ENCODE data around the gene MICALL2. TPM values are rescaled to one million over a fixed set of nuclear protein-coding genes. Genes with fewer than 3 reads are reported as not detected.

MICALL2 gene
- total and polyA plus RNA-seq, 8 donors: 8.3 to 93.6 (median 12.8) TPM

DNA sequence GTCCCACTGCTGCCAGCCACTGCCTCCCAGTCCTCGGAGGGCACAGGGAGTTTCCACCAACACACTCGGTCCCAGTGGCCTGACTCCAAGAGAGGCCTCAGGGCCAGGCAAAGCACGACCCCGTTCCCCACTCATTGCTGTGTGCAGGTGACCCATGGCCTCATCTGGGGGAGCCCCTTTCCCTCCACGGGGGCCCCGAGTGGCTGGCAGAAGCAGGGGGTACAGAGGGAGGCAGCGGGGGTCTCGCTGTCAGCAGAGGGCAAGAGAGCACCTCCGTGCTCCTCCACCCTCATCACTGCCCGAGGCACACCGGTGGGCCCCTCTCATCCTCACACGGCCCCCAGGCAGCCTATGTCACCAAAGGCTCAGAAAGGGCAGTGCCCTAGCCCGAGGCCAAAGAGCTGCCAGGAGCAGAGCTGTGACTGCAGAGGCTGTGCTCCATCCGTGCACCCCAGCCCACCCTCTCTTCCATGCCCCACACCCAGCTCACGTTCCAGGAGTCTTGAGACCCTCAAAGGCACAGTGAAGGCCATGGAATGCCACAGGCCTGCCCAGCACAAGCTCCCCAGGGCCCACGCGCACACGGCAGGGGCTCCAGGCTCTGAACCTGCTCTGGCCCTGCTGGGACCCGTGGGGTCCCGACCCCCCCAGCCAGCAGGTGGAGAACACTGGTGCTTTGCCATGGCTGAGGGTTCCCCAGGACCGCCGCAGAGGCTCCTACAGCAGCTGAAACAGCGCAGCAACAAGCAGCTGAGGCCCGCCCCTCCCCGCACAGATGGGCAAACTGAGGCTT, 25.9 kb downstream of the MICALL2 start:
- 66 to 68% methylated on average over 25 of the region's 25 CpGs for WGBS, 2 donors
- no peaks in the 10 kb centered on the region for H3K9me3 ChIP-seq
- ATAC-seq: peak in 1 of 4 donors; percentile 6
- no peak overlapping the region for H3K4me3 ChIP-seq
- no peaks in the 10 kb centered on the region for H3K4me1 ChIP-seq
- H3K27me3 ChIP-seq: peaks cover 0 to 11% (median 0%) of the 10 kb centered on the region in 4 donors
- TF ChIP-seq, protein P1, sequence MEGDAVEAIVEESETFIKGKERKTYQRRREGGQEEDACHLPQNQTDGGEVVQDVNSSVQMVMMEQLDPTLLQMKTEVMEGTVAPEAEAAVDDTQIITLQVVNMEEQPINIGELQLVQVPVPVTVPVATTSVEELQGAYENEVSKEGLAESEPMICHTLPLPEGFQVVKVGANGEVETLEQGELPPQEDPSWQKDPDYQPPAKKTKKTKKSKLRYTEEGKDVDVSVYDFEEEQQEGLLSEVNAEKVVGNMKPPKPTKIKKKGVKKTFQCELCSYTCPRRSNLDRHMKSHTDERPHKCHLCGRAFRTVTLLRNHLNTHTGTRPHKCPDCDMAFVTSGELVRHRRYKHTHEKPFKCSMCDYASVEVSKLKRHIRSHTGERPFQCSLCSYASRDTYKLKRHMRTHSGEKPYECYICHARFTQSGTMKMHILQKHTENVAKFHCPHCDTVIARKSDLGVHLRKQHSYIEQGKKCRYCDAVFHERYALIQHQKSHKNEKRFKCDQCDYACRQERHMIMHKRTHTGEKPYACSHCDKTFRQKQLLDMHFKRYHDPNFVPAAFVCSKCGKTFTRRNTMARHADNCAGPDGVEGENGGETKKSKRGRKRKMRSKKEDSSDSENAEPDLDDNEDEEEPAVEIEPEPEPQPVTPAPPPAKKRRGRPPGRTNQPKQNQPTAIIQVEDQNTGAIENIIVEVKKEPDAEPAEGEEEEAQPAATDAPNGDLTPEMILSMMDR (IDR thresholded peaks at IDR 0.05): no peak
- peak in 2 of 6 donors; percentile 23 to 72 for DNase-seq
- H3K27ac ChIP-seq: no peak overlapping the region
- intact Hi-C loops (cut with DNase I): loop anchor here in 2 of 3 donors (10.0 kb wide), 1 partner anchor 239 kb away; no protein-coding TSS in a partner anchor
- H3K36me3 ChIP-seq: no peaks in the 10 kb centered on the region
- no peak for FAIRE-seq

DNA sequence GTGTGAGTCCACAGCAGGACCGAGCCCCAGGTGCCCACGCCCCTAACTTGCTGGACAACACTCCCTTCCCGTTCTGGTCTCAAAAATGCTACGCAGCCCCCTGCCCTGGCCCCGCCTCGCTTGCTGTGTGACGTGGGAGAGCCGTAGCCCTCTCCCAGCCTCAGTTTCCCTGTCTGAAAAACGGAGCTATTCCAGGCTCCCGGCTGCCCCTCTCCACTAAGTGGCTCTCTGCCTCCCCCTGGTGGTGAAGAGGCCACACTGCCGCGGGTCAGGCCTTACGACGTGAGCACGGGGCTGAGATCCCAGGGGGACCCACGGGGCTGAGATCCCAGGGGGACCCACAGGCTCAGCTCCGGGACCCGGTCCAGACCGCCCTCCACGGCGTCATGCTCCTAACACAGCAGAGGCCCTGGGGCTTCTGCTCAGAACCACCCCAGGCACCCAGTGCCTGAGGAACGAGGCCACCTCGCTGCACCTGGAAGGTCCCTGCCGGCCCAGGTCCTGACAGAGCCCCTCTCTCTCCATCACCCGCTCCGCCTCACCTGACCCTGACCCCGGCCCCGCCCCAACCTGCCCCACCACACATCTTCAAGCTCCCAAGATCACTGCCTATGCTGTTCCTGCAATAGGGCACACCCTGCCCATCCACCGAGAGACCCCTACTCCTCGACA, 26.7 kb downstream of the MICALL2 start:
- TF ChIP-seq, protein P1 (IDR thresholded peaks at IDR 0.05): peak; percentile 97 to 99 (median 98)
- no peak overlapping the region for H3K4me3 ChIP-seq
- intact Hi-C loops (cut with DNase I): loop anchor here in 2 of 3 donors (10.0 kb wide), 1 partner anchor 238 kb away; no protein-coding TSS in a partner anchor
- no peaks in the 10 kb centered on the region for H3K9me3 ChIP-seq
- H3K36me3 ChIP-seq: no peaks in the 10 kb centered on the region
- H3K4me1 ChIP-seq: no peaks in the 10 kb centered on the region
- WGBS, 2 donors: 16 to 17% methylated on average over 30 of the region's 30 CpGs
- peaks cover 0 to 11% (median 0%) of the 10 kb centered on the region in 4 donors for H3K27me3 ChIP-seq
- ATAC-seq (peak; percentile 64 to 91 (median 86)), DNase-seq (peak; percentile 44 to 98 (median 78)), FAIRE-seq (no peak)
- H3K27ac ChIP-seq: no peak overlapping the region

DNA sequence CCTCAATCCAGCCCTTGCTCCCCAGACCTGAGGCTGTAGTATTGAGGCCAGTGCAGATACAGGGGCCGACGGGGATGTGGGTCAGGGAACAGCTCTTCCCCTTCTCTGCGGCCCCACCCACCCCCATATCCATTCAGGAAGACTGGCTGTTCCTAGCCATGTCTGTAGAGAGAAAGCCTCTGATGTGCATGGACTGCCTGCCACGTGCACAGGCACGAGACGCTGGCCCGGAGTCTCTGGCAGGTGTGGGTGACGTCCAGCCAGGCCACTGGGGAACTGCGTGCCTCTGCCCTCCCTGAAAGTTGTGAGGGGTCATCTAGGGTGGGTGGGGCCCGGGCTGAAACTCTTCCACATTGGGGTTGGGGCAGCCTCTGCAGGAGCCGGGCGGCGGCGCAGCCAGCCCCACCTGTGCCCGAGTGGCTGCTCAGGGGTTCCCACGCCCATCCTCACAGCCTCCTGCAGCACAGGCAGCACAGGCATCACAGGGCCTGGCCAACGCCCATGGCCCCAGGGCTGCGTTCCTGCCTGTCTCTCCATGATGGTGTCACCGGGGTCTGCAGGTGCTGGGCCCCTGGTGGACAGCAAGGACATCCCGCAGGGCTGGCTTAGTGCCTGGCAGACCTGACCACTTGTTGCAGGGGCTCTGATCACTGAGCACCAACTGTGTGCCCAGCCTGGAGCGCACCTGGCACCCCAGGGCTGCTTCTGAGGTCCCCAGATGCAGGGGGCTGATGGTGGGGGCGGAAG, 27.5 kb downstream of the MICALL2 start:
- FAIRE-seq: no peak
- TF ChIP-seq, protein P1 (IDR thresholded peaks at IDR 0.05): no peak
- H3K4me3 ChIP-seq: no peak overlapping the region
- intact Hi-C loops (cut with DNase I): loop anchor here in 2 of 3 donors (10.0 kb wide), 1 partner anchor 237 kb away; no protein-coding TSS in a partner anchor
- peak in 3 of 4 donors; percentile 17 to 31 (median 26) for ATAC-seq
- peaks cover 0 to 11% (median 0%) of the 10 kb centered on the region in 4 donors for H3K27me3 ChIP-seq
- peak in 1 of 6 donors; percentile 42 for DNase-seq
- H3K9me3 ChIP-seq: no peaks in the 10 kb centered on the region
- no peaks in the 10 kb centered on the region for H3K4me1 ChIP-seq
- WGBS, 2 donors: 23 to 35% methylated on average over 22 of the region's 22 CpGs
- H3K27ac ChIP-seq: no peak overlapping the region
- H3K36me3 ChIP-seq: no peaks in the 10 kb centered on the region

DNA sequence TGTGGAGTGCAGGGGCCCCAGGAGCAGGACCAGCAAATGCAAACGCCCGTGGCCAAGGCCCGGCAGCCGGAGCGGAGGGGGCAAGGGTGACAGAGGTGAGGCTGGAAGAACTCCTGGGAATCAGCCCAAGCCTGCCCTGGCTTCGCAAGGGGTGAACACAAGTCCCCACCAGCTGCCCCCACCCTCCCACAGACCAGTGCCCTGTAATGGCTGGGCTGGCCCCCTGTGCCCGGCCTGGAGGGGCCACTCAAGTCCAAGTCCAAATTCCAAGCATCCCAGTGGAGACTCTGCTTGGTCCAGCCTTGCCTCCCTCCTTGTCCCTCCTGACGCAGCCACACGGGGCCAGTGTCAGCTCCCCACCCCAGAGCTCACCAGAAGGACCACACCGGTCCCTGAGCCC, 28.0 kb downstream of the MICALL2 start:
- no peaks in the 10 kb centered on the region for H3K9me3 ChIP-seq
- DNase-seq: peak in 1 of 6 donors; percentile 15
- H3K4me1 ChIP-seq: no peaks in the 10 kb centered on the region
- WGBS, 2 donors: 40 to 53% methylated on average over 10 of the region's 10 CpGs
- peak in 1 of 4 donors; percentile 5 for ATAC-seq
- peaks cover 0 to 11% (median 0%) of the 10 kb centered on the region in 4 donors for H3K27me3 ChIP-seq
- TF ChIP-seq, protein P1 (IDR thresholded peaks at IDR 0.05): no peak
- intact Hi-C loops (cut with DNase I): loop anchor here in 2 of 3 donors (10.0 kb wide), 1 partner anchor 236 kb away; no protein-coding TSS in a partner anchor
- H3K4me3 ChIP-seq: no peak overlapping the region
- no peaks in the 10 kb centered on the region for H3K36me3 ChIP-seq
- FAIRE-seq: no peak
- H3K27ac ChIP-seq: no peak overlapping the region
